HG03060 (cell line): Measurements from ENCODE around the gene ANXA8.
"Not testable (repeated sequence)": the region's sequence is repeated elsewhere in the genome, so short reads cannot be mapped to it uniquely, and the experiment has no call there.

Experiments used
- ATAC-seq: cut with Tn5 transposase; IDR thresholded peaks from one replicate; pipeline ENCODE4 v1.9.1; 2021; ENCODE audit warnings: low read depth, moderate number of reproducible peaks; ENCODE audit not compliant: unreplicated experiment

Gene ANXA8, protein sequence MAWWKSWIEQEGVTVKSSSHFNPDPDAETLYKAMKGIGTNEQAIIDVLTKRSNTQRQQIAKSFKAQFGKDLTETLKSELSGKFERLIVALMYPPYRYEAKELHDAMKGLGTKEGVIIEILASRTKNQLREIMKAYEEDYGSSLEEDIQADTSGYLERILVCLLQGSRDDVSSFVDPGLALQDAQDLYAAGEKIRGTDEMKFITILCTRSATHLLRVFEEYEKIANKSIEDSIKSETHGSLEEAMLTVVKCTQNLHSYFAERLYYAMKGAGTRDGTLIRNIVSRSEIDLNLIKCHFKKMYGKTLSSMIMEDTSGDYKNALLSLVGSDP

GRCh38 chr10:47483923-47484322, at the start of gene ANXA8:
Gene ANXA8, minus strand, starts transcription at chr10:47484115. Its CDS starts 182 bp downstream, at chr10:47483933.
- not testable (repeated sequence) for ATAC-seq

- not testable (repeated sequence) for ATAC-seq
Observed at GRCh38 chr10:47523475-47523874, 39.6 kb upstream of the ANXA8 start, which contains the start of gene AGAP9. Gene AGAP9, minus strand, starts transcription at chr10:47523638. Its CDS starts 112 bp downstream, at chr10:47523526.

DNA sequence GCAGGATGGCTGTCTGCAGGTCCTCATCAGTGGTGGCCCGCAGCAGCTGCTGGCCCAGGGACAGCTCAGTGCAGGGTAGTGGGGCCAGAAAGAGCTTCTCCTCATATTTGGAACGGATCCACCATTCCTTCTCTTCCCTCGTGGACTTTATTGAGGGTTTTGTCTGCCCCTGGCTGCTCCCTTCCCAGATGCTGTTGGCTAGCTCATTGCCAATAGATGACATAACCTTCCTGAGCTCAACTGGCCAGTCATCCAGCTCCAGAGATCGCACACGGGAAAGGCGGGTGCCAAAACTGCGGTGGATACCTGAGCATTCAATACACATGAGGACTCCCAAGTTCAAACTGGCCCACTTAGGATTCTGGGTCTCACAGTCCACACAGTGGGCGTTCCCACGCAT, 18.4 kb upstream of the ANXA8 start:
- not testable (repeated sequence) for ATAC-seq

DNA sequence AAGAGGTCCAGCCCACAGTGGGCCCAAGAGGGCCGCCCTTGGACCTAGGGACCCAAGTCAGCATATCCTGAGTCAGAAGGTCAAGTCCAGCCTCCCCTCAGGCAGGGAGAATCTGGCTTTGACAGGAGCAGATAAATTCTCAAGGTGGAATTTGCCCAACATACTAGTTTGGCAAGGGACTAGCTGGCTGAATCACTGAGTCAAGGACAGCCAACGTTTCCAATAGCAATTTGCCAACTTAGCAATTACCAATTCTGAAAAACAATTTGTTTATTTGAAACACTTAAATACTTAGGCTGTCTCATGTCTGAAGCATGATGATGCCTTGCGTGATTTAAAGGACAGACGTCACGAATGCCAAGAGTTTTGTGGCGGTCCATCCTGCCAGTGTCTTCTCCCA, 10.3 kb upstream of the ANXA8 start:
- not testable (repeated sequence) for ATAC-seq

- not testable (repeated sequence) for ATAC-seq
Observed at GRCh38 chr10:47491600-47491999, 7.7 kb upstream of the ANXA8 start, which contains the start of gene FAM25G. Gene FAM25G, minus strand, starts transcription at chr10:47491700. Its CDS starts 26 bp downstream, at chr10:47491674.

DNA sequence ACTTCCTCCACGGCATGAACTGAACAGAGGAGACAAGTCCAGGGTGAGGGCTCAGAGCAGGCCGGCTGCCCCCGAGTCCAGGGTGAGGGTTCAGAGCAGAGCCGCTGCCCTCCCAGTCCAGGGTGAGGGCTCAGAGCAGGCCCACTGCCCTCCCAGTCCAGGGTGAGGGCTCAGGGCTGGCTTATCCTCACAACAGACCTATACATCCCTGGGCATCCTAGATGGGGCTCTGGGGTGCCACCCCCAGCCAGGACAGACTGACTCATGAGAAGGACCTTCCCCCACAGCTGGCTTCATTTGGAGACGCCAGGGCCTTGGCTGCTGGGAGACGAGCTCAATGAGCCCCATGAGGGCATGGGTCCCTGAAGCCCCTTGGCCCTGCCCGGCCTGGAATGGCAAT, 5.7 kb upstream of the ANXA8 start:
- not testable (repeated sequence) for ATAC-seq

- ATAC-seq = not testable (repeated sequence)
Observed at GRCh38 chr10:47485943-47486342, 2.0 kb upstream of the ANXA8 start.

- ATAC-seq = not testable (repeated sequence)
Observed at GRCh38 chr10:47484786-47485185, 871 bp upstream of the ANXA8 start.

DNA sequence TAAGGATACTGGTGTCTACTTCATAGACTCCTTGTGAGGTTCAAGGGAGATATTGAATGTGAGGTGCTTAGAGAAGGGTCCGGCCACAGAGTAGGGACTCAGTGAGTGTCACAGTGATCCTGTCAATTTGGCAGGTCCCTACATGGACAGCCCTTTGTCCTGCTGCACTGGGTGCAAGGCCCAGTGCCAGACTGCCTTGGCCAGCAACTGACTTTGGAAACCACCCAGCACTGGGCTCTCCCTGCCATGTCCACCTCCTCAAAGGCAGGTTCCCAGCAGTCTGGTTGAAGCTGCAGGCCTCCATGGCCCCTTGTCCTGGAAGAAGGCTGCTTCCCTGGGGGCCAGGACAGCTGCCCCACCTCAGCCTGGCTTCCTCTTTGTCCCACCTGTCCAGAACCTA, 1.5 kb downstream of the ANXA8 start:
- not testable (repeated sequence) for ATAC-seq

DNA sequence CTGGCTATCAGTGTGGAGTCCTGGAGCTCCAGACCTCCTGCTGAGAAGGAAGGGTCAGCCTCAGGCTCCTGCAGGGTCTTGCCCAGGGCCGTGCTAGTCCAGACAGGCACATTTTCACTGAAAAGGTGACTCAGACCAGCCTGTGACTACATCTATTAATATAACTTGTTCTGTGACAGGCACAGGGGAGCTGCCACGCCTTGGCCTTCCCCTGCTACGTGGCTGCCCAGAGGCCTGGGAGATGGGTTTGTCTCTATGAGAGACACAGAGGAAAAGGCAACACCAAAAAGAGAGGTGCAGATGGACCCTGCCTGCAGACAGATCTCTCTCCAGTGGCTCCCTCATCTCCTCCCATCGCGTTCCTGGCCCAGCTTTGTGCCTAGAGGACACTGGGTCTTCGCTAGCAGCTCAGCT, 2.1 kb downstream of the ANXA8 start:
- ATAC-seq = not testable (repeated sequence)

DNA sequence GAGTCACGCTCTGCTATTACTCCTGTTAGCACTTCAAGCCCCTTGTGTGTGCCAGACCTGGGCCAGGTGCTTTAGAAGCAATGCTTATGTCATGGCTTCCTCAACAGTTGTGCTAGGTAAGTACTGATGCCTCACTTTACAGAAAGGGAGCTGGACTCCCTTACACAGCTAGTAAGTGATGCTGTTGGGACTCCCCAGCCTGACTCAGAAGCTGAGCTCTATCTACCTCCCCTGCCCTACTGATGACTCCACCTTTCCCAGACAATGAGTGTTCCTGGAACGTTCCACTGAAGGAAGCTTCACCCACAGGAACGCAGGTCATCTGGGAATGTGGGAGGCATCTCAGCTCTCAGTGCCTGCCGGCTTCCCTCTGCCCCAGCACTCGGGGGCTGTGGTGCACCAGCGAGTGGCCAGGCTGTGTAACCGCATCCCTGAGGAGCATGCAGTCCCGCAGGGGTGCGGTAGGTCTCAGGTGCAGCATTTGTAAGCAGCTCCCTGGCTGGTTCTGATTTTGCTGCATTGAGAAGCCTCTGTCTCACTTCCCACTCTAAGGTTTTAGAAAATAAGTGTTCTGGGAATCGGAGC, 2.6 kb downstream of the ANXA8 start:
- not testable (repeated sequence) for ATAC-seq

DNA sequence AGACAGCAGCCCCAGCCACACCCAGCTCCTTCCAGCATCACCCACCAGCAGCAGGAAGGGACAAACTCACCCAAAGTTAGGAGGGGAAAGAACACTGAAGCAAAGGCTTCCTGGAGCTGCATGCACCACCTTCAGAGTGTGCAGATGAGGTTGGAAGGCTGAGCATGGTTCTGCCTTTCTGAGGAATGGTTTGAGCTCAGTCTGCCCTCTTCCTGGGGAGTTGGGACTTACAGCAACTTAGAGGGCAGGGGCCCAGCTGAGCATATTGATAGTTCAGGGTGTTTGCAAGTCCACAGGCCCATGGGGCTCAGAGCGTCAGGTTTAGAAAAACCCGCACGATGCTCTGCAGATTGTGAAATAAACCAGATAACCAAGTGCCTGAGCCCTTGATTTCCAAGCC, 3.8 kb downstream of the ANXA8 start:
- ATAC-seq = not testable (repeated sequence)

DNA sequence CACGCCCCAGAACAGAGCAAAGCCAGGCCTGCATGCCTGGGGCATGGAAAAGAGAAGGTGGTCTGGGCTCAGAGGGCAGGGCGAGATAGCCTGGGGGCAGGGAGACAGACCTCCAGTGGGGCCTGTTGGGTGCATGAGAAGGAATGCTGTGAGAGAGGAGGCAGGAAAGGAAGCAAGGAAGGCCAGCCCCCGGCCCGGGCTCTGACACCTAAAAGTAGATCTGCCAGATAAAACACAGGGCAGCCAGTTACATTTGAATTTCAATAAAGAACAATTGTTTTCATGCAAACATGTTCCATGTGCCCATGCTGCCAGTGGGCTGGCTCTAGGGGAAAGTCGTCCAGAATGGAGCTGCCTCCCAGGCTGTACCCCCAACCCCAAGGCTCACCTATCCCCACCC, 5.8 kb downstream of the ANXA8 start:
- not testable (repeated sequence) for ATAC-seq

DNA sequence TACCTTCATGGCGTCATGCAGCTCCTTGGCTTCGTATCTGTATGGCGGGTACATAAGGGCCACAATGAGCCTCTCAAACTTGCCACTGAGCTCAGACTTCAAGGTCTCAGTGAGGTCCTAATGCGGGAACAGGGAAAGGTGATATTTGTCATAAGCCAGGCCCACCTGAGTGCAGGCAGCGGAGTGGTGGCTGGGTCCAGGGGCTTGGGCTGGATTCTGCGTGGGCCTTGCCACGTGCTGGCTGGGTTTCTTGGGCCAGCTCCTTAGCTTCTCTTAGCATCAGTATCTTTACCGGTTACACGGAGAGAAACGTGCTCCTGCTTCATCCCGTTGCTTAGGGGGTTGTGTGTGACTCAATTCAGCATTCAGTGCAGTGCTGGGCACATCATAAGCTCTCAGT, 6.8 kb downstream of the ANXA8 start:
- ATAC-seq = not testable (repeated sequence)

DNA sequence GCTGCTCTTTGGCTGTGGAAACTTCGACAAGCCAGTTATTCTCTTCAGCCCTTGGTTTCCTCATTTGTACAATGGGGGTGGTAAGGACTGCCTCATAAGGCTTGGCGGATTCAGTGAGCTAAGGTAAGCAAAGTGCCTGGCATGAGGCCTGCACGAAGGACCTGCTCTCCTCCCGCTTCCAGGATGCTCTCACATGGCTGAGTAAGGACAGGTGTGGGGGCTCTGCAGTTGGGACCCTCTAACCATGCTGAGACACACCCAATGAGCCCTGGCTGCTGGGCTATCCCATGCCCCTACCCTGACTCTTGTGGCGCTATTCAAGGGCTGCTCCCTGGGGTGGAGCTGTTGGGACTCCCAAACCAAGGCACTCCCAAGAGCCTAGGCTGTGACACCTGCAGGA, 8.8 kb downstream of the ANXA8 start:
- ATAC-seq = not testable (repeated sequence)

DNA sequence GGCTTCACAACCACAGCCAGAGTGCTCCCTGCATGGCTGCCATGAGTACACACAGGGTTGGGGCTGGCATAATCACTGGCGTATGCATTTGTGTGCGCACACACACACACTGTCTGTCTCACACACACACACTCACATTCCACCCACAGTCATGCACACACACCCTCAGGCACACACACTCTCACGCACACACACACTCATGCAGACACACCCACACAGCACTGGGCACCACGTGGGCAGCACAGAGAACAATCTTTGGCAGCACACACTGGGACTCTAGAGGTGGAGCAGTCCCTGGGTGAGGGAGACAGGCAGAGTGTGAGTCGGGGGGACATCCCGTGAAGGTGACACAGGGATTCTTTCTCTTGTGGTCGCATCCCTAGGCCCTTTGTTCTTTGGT, 10.4 kb downstream of the ANXA8 start:
- ATAC-seq = not testable (repeated sequence)

DNA sequence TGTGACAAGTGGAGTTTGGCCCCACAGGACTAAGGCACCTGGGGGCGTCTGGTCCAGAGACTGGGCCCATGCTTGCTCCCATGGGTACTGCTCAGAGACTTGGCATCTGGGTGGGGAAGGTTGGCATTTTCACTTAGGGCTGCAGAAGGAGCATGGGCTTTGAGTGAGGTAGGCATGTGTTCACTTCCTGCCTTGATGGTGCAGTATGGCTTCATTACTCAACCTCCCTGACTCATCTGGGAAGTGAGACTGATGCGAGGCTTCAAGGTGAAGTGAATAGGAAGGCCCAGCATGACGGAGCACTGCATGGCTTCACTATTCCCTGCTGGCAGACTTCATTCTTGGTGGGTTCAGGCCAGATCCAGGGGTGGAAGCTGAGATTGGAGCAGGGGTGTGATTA, 11.3 kb downstream of the ANXA8 start:
- peak; percentile 78 for ATAC-seq

- ATAC-seq = not testable (repeated sequence)
Observed at GRCh38 chr10:47472072-47472471, 11.8 kb downstream of the ANXA8 start.

- not testable (repeated sequence) for ATAC-seq
Observed at GRCh38 chr10:47468731-47469528, 15.0 kb downstream of the ANXA8 start.

DNA sequence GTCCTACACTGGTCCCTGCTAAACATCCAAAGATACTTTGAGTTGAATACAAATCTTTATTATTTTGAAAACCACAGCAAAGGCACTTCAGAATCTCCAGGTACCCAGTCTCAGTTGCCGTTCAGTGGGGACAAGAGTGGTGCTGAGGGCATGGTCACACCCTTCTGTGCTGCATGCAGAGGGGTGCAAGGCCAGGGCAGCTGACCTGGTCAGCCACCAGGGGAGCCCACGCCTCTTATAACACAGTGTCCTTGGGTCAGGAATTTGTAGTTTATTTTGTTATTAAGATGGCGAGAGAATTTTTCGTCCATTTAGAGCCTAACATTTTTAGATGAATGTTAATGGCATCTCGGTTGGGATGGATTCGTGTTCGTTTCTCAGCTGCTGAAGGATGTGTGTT, 16.0 kb downstream of the ANXA8 start:
- ATAC-seq = not testable (repeated sequence)

DNA sequence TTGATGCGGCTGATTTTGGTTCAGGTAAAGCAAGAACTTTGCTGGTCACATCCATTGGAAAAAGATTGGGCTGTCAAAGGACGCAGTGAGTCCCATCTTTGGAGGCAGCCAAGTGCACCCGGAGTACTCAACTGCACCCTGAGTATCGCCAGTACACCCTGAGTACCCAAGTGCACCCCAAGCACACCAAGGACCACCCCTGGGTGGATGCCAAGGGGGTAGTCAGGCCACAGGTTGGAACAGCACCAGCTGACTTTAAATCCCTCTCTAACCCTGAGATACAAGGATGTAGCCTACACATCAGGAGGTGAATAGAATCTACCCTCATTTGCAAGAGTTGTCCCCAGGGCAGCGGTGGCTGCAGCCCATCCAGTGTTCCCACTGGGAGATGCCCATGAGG, 16.5 kb downstream of the ANXA8 start:
- ATAC-seq = not testable (repeated sequence)
